ENCODE measurements around the gene RASSF4.

RASSF4 gene

DNA sequence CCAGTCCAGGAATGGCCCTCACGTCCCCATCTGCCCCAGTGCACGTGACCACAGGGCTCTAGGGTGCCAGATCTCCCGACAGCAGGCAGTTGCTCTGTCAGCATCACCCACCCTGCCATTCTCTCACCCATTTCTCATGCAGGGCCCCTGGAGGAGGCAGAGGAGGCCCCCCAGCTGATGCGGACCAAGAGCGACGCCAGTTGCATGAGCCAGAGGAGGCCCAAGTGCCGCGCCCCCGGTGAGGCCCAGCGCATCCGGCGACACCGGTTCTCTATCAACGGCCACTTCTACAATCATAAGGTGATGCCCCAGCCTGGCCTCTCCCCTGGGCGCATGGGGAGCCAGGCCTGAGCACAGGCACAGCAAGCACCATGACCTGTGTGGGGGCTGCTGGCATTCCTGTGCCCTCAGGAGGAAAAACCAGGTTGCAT lies 25.1 kb downstream of the RASSF4 start:
- Histone ChIP-seq H3K4me3 (replicated peaks; ENCODE audit: insufficient read depth, low read length) (no peak overlapping the region), H3K27ac (replicated peaks) (no peak overlapping the region), H3K27me3 (ENCODE audit: insufficient read depth, poor library complexity, severe bottlenecking) (no peaks in the 10 kb centered on the region)
- TF ChIP-seq GABPA (IDR thresholded peaks at IDR 0.05; ENCODE audit: low read depth) (no peak), SPI1 (IDR thresholded peaks at IDR 0.05; ENCODE audit: borderline replicate concordance, low read depth) (no peak), POLR2AphosphoS5 (IDR thresholded peaks at IDR 0.05; ENCODE audit: low read depth) (no peak), REST (IDR thresholded peaks at IDR 0.05; ENCODE audit: insufficient replicate concordance, low read depth) (no peak)
- TF ChIP-seq, protein P1, sequence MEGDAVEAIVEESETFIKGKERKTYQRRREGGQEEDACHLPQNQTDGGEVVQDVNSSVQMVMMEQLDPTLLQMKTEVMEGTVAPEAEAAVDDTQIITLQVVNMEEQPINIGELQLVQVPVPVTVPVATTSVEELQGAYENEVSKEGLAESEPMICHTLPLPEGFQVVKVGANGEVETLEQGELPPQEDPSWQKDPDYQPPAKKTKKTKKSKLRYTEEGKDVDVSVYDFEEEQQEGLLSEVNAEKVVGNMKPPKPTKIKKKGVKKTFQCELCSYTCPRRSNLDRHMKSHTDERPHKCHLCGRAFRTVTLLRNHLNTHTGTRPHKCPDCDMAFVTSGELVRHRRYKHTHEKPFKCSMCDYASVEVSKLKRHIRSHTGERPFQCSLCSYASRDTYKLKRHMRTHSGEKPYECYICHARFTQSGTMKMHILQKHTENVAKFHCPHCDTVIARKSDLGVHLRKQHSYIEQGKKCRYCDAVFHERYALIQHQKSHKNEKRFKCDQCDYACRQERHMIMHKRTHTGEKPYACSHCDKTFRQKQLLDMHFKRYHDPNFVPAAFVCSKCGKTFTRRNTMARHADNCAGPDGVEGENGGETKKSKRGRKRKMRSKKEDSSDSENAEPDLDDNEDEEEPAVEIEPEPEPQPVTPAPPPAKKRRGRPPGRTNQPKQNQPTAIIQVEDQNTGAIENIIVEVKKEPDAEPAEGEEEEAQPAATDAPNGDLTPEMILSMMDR (IDR thresholded peaks at IDR 0.05; ENCODE audit: insufficient read depth, low read length) = no peak
- no peak for DNase-seq (ENCODE audit: low read depth in 1 of 2, low spot score in 1 of 2)

DNA sequence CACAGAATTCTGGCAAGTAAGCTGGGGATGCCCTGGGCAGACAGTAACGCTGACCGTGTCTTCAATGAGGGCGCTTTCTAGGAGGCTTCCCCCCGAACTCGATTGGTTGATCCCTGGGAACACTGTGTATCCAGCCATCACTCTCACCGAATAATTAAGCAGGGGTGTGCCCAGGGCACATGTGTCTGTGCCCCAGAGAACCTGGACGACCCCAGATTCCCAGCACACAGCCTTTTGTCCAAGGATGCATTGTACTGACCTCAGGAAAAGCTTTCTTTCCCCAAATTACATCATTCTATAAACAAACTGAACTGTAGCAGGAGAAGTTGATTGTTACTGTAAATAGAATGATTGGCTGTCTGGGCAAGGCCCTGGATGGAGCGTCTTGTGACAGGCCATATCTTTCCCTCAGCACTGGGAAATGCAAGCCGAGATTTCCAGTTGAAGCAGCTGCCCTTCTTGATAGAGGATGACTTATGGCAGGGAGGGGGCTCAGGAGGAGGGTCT lies 25.6 kb downstream of the RASSF4 start:
- Histone ChIP-seq H3K27ac (replicated peaks) (no peak overlapping the region), H3K27me3 (ENCODE audit: insufficient read depth, poor library complexity, severe bottlenecking) (no peaks in the 10 kb centered on the region)
- DNase-seq (ENCODE audit: low read depth in 1 of 2, low spot score in 1 of 2) = no peak

DNA sequence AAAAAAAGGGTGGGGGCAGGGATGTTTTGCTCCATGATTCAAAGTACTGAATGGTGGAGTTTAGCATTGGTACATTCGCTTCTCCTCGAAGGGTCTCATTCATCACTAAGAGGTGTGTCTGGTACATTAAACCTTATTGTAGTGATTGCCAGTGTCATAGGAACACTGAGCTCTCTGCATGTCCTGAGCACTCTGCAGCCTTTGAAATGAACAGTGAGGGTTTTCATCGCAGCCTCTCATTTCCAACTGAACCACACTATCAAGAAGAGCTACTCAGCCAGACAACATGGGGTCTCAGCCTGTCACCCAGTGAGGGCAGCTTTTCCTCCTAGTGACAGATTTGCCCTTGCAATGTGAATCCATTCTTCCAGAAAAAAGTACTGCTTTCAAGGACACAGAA lies 26.6 kb downstream of the RASSF4 start:
- TF ChIP-seq SPI1 (IDR thresholded peaks at IDR 0.05; ENCODE audit: borderline replicate concordance, low read depth) = no peak
- H3K27ac ChIP-seq (replicated peaks) = no peak overlapping the region
- no peak for DNase-seq (ENCODE audit: low read depth in 1 of 2, low spot score in 1 of 2)
- H3K4me3 ChIP-seq (replicated peaks; ENCODE audit: insufficient read depth, low read length) = no peak overlapping the region
- no peaks in the 10 kb centered on the region for H3K27me3 ChIP-seq (ENCODE audit: insufficient read depth, poor library complexity, severe bottlenecking)

More for the DNA sequence above, 25.6 kb downstream of the RASSF4 start:
- H3K4me3 ChIP-seq (replicated peaks; ENCODE audit: insufficient read depth, low read length) = no peak overlapping the region
- no peak for TF ChIP-seq SPI1 (IDR thresholded peaks at IDR 0.05; ENCODE audit: borderline replicate concordance, low read depth)
- no peak for TF ChIP-seq POLR2AphosphoS5 (IDR thresholded peaks at IDR 0.05; ENCODE audit: low read depth)
- no peak for TF ChIP-seq GABPA (IDR thresholded peaks at IDR 0.05; ENCODE audit: low read depth)
- TF ChIP-seq REST (IDR thresholded peaks at IDR 0.05; ENCODE audit: insufficient replicate concordance, low read depth) = no peak
- TF ChIP-seq, protein P1 (IDR thresholded peaks at IDR 0.05; ENCODE audit: insufficient read depth, low read length) = no peak

DNA sequence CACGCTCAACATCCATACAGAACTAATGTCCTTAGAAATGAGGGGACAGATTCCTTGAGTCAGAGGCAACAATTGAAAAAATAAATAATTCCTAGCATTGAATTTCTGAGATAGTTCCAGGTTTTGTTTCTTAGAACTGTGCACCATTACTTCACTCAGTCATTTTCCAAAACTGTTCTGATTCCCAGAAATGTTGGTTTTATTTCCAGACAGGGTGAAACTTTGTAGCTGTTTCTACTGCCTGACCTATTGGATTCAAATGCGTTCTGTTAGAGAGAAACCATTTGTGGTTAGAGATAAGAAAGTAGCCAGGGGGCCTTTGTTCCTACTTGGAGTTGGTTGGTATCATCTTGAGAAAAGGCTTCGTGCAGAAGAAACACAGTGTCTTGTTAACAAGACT lies 27.1 kb downstream of the RASSF4 start:
- no peak for DNase-seq (ENCODE audit: low read depth in 1 of 2, low spot score in 1 of 2)
- no peak overlapping the region for H3K27ac ChIP-seq (replicated peaks)

More for the DNA sequence above, 27.1 kb downstream of the RASSF4 start:
- no peak for TF ChIP-seq GABPA (IDR thresholded peaks at IDR 0.05; ENCODE audit: low read depth)
- no peak for TF ChIP-seq POLR2AphosphoS5 (IDR thresholded peaks at IDR 0.05; ENCODE audit: low read depth)
- TF ChIP-seq REST (IDR thresholded peaks at IDR 0.05; ENCODE audit: insufficient replicate concordance, low read depth) = no peak
- no peak for TF ChIP-seq SPI1 (IDR thresholded peaks at IDR 0.05; ENCODE audit: borderline replicate concordance, low read depth)
- TF ChIP-seq, protein P1 (IDR thresholded peaks at IDR 0.05; ENCODE audit: insufficient read depth, low read length) = no peak
- no peak overlapping the region for H3K4me3 ChIP-seq (replicated peaks; ENCODE audit: insufficient read depth, low read length)
- H3K27me3 ChIP-seq (ENCODE audit: insufficient read depth, poor library complexity, severe bottlenecking) = no peaks in the 10 kb centered on the region
